ENCODE results near the gene LIMK2. TPM values are rescaled to one million over a fixed set of nuclear protein-coding genes. Genes with fewer than 3 reads are reported as not detected.

The LIMK2 gene
- total RNA-seq, 1 experiment from 2014 or later: 42.5 TPM

- H3K4me2 ChIP-seq: peak overlapping the region; percentile 20; the same call in 1 of the 2 replicates
- no peaks in the 10 kb centered on the region for H3K79me2 ChIP-seq (ENCODE audit: low read depth)
- no peak overlapping the region for H3K4me3 ChIP-seq
- no TSS peak for BruUV-seq (replicated peaks)
- no peak overlapping the region for H2AFZ ChIP-seq
- no peaks in the 10 kb centered on the region for H3K27me3 ChIP-seq (ENCODE audit: insufficient read depth, low read depth)
- peak overlapping the region; percentile 50 for H3K27ac ChIP-seq
- POLR2A ChIA-PET (ENCODE audit: unreplicated experiment): interaction anchor here (0.6 kb wide), 1 partner anchor 42 kb away, joined by 5 read pairs; no protein-coding TSS in a partner anchor
- no peak for TF ChIP-seq EZH2 (IDR thresholded peaks at IDR 0.05; ENCODE audit: low read depth)
- TF ChIP-seq CTCF (conservative IDR thresholded peaks at IDR 0.05): no peak
- no peaks in the 10 kb centered on the region for H4K20me1 ChIP-seq (ENCODE audit: insufficient read depth)
- CTCF ChIA-PET: interaction anchor here (0.5 to 1.0 kb wide), 3 partner anchors 22 to 58 kb away, joined by 3 to 4 read pairs (median 4); no protein-coding TSS in a partner anchor
- H3K4me1 ChIP-seq (replicated peaks; ENCODE audit: insufficient read depth): peaks cover 48% of the 10 kb centered on the region
- intact Hi-C loops (cut with micrococcal nuclease; ENCODE audit: unreplicated experiment): no loop called here
- peak in 1 of 2 experiments; percentile 66 for DNase-seq
- H3K36me3 ChIP-seq (ENCODE audit: low read depth): no peaks in the 10 kb centered on the region
- H3K9me2 ChIP-seq (ENCODE audit: insufficient read depth): no peaks in the 10 kb centered on the region
- peaks cover 28% of the 10 kb centered on the region; the same call in 1 of the 2 replicates for H3F3A ChIP-seq (ENCODE audit: insufficient read depth, low read depth)
- H3K9me3 ChIP-seq (ENCODE audit: insufficient read depth, low read depth): no peaks in the 10 kb centered on the region
Observed at GRCh38 chr22:31271026-31271425, 58.9 kb downstream of the LIMK2 start.

- Histone ChIP-seq H3K4me2 (peak overlapping the region; percentile 20; the same call in 1 of the 2 replicates), H3K4me1 (replicated peaks; ENCODE audit: insufficient read depth) (peaks cover 50% of the 10 kb centered on the region), H3K4me3 (no peak overlapping the region), H3F3A (ENCODE audit: insufficient read depth, low read depth) (peaks cover 29% of the 10 kb centered on the region; the same call in 1 of the 2 replicates), H3K27me3 (ENCODE audit: insufficient read depth, low read depth) (no peaks in the 10 kb centered on the region), H3K27ac (peak overlapping the region; percentile 50), H3K36me3 (ENCODE audit: low read depth) (no peaks in the 10 kb centered on the region), H3K79me2 (ENCODE audit: low read depth) (no peaks in the 10 kb centered on the region), H2AFZ (no peak overlapping the region), H3K9me3 (ENCODE audit: insufficient read depth, low read depth) (no peaks in the 10 kb centered on the region), H4K20me1 (ENCODE audit: insufficient read depth) (no peaks in the 10 kb centered on the region), H3K9me2 (ENCODE audit: insufficient read depth) (no peaks in the 10 kb centered on the region)
- ChIA-PET POLR2A (ENCODE audit: unreplicated experiment) (interaction anchor here (0.6 kb wide), 1 partner anchor 42 kb away, joined by 5 read pairs; no protein-coding TSS in a partner anchor), CTCF (interaction anchor here (0.6 to 0.8 kb wide), 2 partner anchors 22 to 363 kb away, joined by 3 read pairs; no protein-coding TSS in a partner anchor)
- intact Hi-C loops (cut with micrococcal nuclease; ENCODE audit: unreplicated experiment): no loop called here
- no TSS peak for BruUV-seq (replicated peaks)
- DNase-seq: peak in 1 of 2 experiments; percentile 84
- TF ChIP-seq CTCF (conservative IDR thresholded peaks at IDR 0.05) (no peak), EZH2 (IDR thresholded peaks at IDR 0.05; ENCODE audit: low read depth) (no peak)
Observed at GRCh38 chr22:31271485-31271884, 59.4 kb downstream of the LIMK2 start.

- 0 out of 2 replicates have a peak overlapping the region, but pooled peaks have one; percentile 11 for H3K4me2 ChIP-seq
- H2AFZ ChIP-seq: no peak overlapping the region
- no TSS peak for BruUV-seq (replicated peaks)
- H3K36me3 ChIP-seq (ENCODE audit: low read depth): no peaks in the 10 kb centered on the region
- H3K27me3 ChIP-seq (ENCODE audit: insufficient read depth, low read depth): no peaks in the 10 kb centered on the region
- no peaks in the 10 kb centered on the region for H3K9me3 ChIP-seq (ENCODE audit: insufficient read depth, low read depth)
- no peak overlapping the region for H3K27ac ChIP-seq
- ChIA-PET CTCF (interaction anchor here (0.5 to 1.8 kb wide), 19 partner anchors 17 to 310 kb away, joined by 3 to 28 read pairs (median 5); partner anchors contain the start of genes LIMK2, PIK3IP1 and SELENOM), POLR2A (ENCODE audit: unreplicated experiment) (interaction anchor here (0.7 kb wide), 2 partner anchors 24 to 25 kb away, joined by 3 read pairs; no protein-coding TSS in a partner anchor)
- H3K79me2 ChIP-seq (ENCODE audit: low read depth): no peaks in the 10 kb centered on the region
- intact Hi-C loops (cut with micrococcal nuclease; ENCODE audit: unreplicated experiment): loop anchor here (2.0 kb wide), 2 partner anchors 124 to 166 kb away; partner anchors contain the start of gene SELENOM
- no peak for TF ChIP-seq EZH2 (IDR thresholded peaks at IDR 0.05; ENCODE audit: low read depth)
- peak; percentile 88 for TF ChIP-seq CTCF (conservative IDR thresholded peaks at IDR 0.05)
- no peaks in the 10 kb centered on the region for H4K20me1 ChIP-seq (ENCODE audit: insufficient read depth)
- peaks cover 29% of the 10 kb centered on the region; the same call in 1 of the 2 replicates for H3F3A ChIP-seq (ENCODE audit: insufficient read depth, low read depth)
- peaks cover 50% of the 10 kb centered on the region for H3K4me1 ChIP-seq (replicated peaks; ENCODE audit: insufficient read depth)
- H3K9me2 ChIP-seq (ENCODE audit: insufficient read depth): no peaks in the 10 kb centered on the region
- no peak overlapping the region for H3K4me3 ChIP-seq
- peak; percentile 55 to 71 for DNase-seq
Observed at GRCh38 chr22:31272522-31273446, 60.7 kb downstream of the LIMK2 start.
